Measurements from ENCODE around the gene LTBP3.

LTBP3 gene

GRCh38 chr11:65492637-65493366, 65.4 kb downstream of the LTBP3 start:
- no peak for DNase-seq

- DNase-seq = no peak
Measured at GRCh38 chr11:65492387-65492636, 65.8 kb downstream of the LTBP3 start.

DNA sequence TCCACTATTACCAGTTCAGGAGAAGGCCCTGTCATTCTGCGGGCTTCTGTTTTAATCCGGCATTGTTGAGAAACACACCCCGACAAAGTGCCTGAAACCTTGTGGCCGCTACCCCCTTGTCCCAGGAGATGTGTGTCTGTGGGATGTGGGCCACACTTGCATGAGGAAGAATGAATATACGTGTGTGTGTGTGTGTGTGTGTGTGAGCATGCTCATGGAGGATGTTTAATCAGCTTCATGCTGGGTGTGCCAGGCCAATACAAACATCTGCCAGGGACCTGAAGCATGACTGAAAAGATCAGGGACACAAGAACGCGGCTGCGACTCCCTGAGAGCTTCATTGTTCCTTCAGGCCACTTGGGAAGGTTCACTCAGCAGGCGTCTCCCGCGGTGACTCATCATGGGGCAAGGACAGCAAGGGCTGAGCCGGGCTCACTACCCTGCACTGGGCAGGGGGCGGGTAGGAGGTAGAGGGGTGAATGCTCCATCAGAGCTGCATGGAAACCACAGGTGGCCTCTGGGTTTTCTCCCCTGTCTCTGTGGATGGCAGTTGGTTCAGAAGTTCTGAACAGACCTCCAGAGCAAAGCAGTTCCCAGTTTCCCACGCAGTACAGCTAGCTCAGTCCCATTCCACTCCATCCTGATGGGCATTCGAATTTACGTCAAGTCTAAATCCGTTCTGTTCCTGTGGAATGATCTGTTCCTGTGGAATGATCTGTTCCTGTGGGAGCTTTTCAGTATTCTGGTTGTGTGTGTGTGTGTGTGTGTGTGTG, 66.4 kb downstream of the LTBP3 start:
- DNase-seq = no peak

DNA sequence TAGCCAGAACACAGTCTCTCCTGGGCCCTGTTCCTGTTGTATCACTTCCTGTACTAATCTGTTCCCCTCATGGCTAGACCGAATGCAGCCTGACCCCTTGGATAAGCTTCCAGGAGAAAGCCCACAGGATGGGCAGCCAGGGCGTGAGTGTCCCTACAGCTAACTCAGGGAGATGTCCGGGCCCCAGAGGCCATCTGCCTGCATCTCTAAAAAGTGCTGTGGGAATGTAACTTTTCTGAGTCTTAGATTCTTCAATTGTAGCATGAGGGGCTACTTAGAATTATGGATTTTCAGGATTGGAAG, 67.0 kb downstream of the LTBP3 start:
- DNase-seq = no peak

DNA sequence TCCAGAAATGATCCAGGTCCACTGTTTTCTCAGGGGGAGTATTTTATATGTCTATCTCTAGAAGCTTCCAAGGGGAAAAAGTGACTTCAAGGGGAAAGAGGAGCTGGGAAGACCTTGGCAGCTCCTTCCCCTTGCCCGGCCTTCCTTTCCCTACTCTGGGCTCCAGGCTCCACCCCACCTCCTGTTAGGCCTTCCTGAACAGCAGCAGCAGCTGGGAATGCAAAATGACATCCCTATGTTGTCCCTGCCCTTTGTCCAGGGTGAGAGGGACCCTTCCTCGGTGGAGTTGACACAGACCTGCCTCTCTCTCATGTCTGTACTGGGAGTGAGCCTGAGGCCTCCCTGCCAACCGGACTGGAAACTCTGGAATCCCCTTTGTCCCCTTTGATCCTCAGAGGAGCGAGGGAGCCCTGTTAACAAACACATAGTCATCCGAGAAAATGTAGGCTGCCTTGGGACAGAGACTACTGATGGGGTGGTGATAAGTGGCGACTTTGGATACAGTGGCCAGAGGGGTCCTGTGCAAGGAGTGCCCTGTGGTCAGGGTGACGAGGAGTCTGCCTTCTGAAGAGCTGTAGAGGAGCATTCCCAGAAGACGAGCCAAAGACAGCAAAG, 68.3 kb downstream of the LTBP3 start:
- DNase-seq = no peak

- no peak for DNase-seq
Measured at GRCh38 chr11:65489035-65489705, 69.0 kb downstream of the LTBP3 start.
